HepG2 (cell line): Measurements from ENCODE around the gene STARD10. TPM values are rescaled to one million over a fixed set of nuclear protein-coding genes. Genes with fewer than 3 reads are reported as not detected.

Experiments used
- ATF7-NPFF ChIP-seq: sonication (generic); formaldehyde crosslinking; IDR thresholded peaks from 2 replicates; pipeline ENCODE4 v1.8.1; 2023; ENCODE audit warnings: mild to moderate bottlenecking, low read depth, missing genetic modification reagents, moderate library complexity
- HDAC6 ChIP-seq: fragments of 200-600 bp; sonication (generic); IDR thresholded peaks from 2 replicates; pipeline ENCODE4 v1.7.0; 2017; ENCODE audit warnings: mild to moderate bottlenecking, antibody characterized with exemption, low read length, low read depth
- PTBP1 ChIP-seq: fragments of 200-400 bp; formaldehyde crosslinking; IDR thresholded peaks from 2 replicates; pipeline ENCODE4 v1.6.1; 2018; ENCODE audit warnings: low read length, low read depth; ENCODE audit not compliant: poor library complexity, severe bottlenecking
- RORA ChIP-seq: sonication (generic); formaldehyde crosslinking; IDR thresholded peaks from 2 replicates; pipeline ENCODE4 v1.5.0; 2020; ENCODE audit warnings: mild to moderate bottlenecking, missing genetic modification reagents, moderate library complexity
- SP2 ChIP-seq: sonication (generic); formaldehyde crosslinking; IDR thresholded peaks from 2 replicates; pipeline ENCODE4 v1.5.1; 2020; ENCODE audit warnings: mild to moderate bottlenecking, missing genetic modification reagents
- ZFP36L1 ChIP-seq: sonication (generic); formaldehyde crosslinking; IDR thresholded peaks from 2 replicates; pipeline ENCODE4 v1.8.0; 2022; ENCODE audit warnings: mild to moderate bottlenecking, missing genetic modification reagents, moderate library complexity
- ZMYM2 ChIP-seq: sonication (generic); formaldehyde crosslinking; IDR thresholded peaks from 2 replicates; pipeline ENCODE4 v1.8.0; 2022; ENCODE audit warnings: mild to moderate bottlenecking, missing genetic modification reagents
- ZNF556 ChIP-seq: sonication (generic); formaldehyde crosslinking; IDR thresholded peaks from 2 replicates; pipeline ENCODE4 v1.4.0; 2020; ENCODE audit warnings: mild to moderate bottlenecking, missing genetic modification reagents, borderline replicate concordance
- ZNF563 ChIP-seq: sonication (generic); formaldehyde crosslinking; IDR thresholded peaks from 2 replicates; pipeline ENCODE4 v1.8.0; 2022; ENCODE audit warnings: mild to moderate bottlenecking, moderate library complexity, missing genetic modification reagents
- ZNF652 ChIP-seq: IDR thresholded peaks from 2 replicates; pipeline ENCODE4 v1.6.1; 2016; ENCODE audit warnings: low read depth, borderline replicate concordance
- ZNF713 ChIP-seq: sonication (generic); formaldehyde crosslinking; IDR thresholded peaks from 2 replicates; pipeline ENCODE4 v1.4.0; 2020; ENCODE audit warnings: mild to moderate bottlenecking, missing genetic modification reagents
- ZNF790 ChIP-seq: sonication (generic); formaldehyde crosslinking; IDR thresholded peaks from 2 replicates; pipeline ENCODE4 v1.8.0; 2022; ENCODE audit warnings: missing genetic modification reagents, mild to moderate bottlenecking, borderline replicate concordance
- polyA plus RNA-seq, 8 experiments: library from polyadenylated mRNA; depleted of rRNA in 3 of 8; stranded (reverse) in 7 of 8; unstranded in 1 of 8; fragments of >200 nt; fragmentation: Illumina TruSeq in 4 of 8; extraction: Trizol in 4 of 8; gene quantifications; 2 replicates each; pipeline versions ENCODE4 v1.2.1 to v1.2.3, GENCODE V29; 2011 to 2016; ENCODE audit warnings: low read depth in 4 of 8, missing spikeins in 1 of 8, mixed read lengths in 1 of 8; ENCODE audit not compliant: insufficient read depth in 1 of 8
- total RNA-seq, 5 experiments: library from RNA; depleted of rRNA; stranded (reverse); fragments of >200 nt; fragmentation: Illumina TruSeq; extraction: Trizol; gene quantifications; 2 replicates each; pipeline ENCODE4 v1.2.3, GENCODE V29; 2016; ENCODE audit warnings: low read depth in 1 of 5
- TF ChIP-seq, protein P1 (sequence below), 2 experiments: fragments of 450-650 bp in 1 of 2; sonication (generic) in 1 of 2; formaldehyde crosslinking in 1 of 2; IDR thresholded peaks; 2 replicates each; pipeline versions ENCODE4 v1.6.1 to v1.8.0; 2016 to 2022; ENCODE audit warnings: antibody characterized with exemption in 1 of 2, mild to moderate bottlenecking in 1 of 2, missing genetic modification reagents in 1 of 2
- TF ChIP-seq, protein P2 (sequence below): sonication (generic); formaldehyde crosslinking; IDR thresholded peaks from 2 replicates; pipeline ENCODE4 v1.5.0; 2020; ENCODE audit warnings: missing genetic modification reagents
- TF ChIP-seq, protein P3 (sequence below): sonication (generic); formaldehyde crosslinking; IDR thresholded peaks from 2 replicates; pipeline ENCODE4 v1.8.0; 2022; ENCODE audit warnings: mild to moderate bottlenecking, missing genetic modification reagents, borderline replicate concordance

Gene STARD10
- total and polyA plus RNA-seq, 2 of the 13 experiments (the other 11 are each of a cell fraction or from before 2014, with no cell fraction given) = 260 to 341 TPM

DNA sequence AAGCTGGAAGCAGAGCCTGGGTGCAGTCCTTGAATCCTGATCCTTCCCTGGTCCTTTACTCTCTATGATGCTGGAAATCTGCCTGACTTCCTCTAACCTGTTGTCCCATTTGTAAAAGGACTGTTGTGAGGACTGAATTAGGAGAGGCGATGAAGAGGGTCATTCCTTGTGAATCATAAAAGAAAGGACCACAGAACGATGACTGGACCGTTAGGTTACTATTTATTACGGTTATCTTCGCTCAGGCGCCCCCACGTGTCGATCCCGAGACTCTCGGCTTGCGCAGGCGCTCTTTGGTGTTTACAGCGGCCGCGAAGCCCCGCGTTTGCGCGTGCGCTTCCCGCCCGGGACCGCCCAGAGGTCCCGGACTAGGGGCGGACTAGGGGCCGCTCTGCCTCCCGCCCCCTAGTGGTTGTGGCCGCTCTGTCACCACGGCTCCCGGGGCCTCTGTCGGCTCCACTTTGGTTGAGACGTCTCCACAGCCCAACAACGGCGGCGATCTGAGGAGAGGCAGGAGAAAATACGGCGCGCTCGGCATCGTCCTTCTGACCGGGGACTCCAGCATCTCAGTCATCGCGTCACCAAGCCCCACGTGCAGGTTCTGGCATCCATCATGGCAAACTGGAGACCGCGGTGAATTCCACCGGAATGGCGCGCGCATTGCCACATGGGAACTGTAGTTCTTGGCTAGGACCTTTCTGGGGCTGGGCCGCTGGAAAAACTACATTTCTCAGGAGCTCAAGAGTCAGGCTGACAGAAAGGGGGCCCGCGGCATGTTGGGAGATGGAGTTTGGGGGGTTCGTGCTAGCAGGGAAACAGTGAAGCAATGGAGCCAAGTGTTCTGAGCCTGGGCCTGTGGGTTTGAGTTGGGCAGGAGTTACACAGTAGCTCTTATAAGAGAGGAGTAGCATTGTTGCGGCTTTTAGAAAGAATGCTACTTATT is at the start of gene STARD10 (continued):
- TF ChIP-seq ZNF556 (CRISPR knock-in tag) = no peak
- TF ChIP-seq ZNF790 (CRISPR knock-in tag) = peak; percentile 77; the same call in 1 of the 2 replicates
- TF ChIP-seq RORA (CRISPR knock-in tag) = no peak
- no peak for TF ChIP-seq ATF7-NPFF (CRISPR knock-in tag)
- 0 out of 2 replicates have a peak, but pooled peaks have one; percentile 29 for TF ChIP-seq ZNF563
- no peak for TF ChIP-seq HDAC6
- no peak for TF ChIP-seq ZNF652
- peak; percentile 20; the same call in 1 of the 2 replicates for TF ChIP-seq SP2 (CRISPR knock-in tag)
- TF ChIP-seq, protein P1, sequence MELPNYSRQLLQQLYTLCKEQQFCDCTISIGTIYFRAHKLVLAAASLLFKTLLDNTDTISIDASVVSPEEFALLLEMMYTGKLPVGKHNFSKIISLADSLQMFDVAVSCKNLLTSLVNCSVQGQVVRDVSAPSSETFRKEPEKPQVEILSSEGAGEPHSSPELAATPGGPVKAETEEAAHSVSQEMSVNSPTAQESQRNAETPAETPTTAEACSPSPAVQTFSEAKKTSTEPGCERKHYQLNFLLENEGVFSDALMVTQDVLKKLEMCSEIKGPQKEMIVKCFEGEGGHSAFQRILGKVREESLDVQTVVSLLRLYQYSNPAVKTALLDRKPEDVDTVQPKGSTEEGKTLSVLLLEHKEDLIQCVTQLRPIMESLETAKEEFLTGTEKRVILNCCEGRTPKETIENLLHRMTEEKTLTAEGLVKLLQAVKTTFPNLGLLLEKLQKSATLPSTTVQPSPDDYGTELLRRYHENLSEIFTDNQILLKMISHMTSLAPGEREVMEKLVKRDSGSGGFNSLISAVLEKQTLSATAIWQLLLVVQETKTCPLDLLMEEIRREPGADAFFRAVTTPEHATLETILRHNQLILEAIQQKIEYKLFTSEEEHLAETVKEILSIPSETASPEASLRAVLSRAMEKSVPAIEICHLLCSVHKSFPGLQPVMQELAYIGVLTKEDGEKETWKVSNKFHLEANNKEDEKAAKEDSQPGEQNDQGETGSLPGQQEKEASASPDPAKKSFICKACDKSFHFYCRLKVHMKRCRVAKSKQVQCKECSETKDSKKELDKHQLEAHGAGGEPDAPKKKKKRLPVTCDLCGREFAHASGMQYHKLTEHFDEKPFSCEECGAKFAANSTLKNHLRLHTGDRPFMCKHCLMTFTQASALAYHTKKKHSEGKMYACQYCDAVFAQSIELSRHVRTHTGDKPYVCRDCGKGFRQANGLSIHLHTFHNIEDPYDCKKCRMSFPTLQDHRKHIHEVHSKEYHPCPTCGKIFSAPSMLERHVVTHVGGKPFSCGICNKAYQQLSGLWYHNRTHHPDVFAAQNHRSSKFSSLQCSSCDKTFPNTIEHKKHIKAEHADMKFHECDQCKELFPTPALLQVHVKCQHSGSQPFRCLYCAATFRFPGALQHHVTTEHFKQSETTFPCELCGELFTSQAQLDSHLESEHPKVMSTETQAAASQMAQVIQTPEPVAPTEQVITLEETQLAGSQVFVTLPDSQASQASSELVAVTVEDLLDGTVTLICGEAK (IDR thresholded peaks at IDR 0.05) = no peak
- TF ChIP-seq, protein P1 (CRISPR knock-in tag; IDR thresholded peaks at IDR 0.05) = no peak
- TF ChIP-seq ZFP36L1 (CRISPR knock-in tag) = peak; percentile 89
- TF ChIP-seq, protein P2, sequence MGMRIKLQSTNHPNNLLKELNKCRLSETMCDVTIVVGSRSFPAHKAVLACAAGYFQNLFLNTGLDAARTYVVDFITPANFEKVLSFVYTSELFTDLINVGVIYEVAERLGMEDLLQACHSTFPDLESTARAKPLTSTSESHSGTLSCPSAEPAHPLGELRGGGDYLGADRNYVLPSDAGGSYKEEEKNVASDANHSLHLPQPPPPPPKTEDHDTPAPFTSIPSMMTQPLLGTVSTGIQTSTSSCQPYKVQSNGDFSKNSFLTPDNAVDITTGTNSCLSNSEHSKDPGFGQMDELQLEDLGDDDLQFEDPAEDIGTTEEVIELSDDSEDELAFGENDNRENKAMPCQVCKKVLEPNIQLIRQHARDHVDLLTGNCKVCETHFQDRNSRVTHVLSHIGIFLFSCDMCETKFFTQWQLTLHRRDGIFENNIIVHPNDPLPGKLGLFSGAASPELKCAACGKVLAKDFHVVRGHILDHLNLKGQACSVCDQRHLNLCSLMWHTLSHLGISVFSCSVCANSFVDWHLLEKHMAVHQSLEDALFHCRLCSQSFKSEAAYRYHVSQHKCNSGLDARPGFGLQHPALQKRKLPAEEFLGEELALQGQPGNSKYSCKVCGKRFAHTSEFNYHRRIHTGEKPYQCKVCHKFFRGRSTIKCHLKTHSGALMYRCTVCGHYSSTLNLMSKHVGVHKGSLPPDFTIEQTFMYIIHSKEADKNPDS (CRISPR knock-in tag) = no peak
- peak; percentile 68; the same call in 1 of the 2 replicates for TF ChIP-seq ZNF713
- no peak for TF ChIP-seq PTBP1
- TF ChIP-seq, protein P3, sequence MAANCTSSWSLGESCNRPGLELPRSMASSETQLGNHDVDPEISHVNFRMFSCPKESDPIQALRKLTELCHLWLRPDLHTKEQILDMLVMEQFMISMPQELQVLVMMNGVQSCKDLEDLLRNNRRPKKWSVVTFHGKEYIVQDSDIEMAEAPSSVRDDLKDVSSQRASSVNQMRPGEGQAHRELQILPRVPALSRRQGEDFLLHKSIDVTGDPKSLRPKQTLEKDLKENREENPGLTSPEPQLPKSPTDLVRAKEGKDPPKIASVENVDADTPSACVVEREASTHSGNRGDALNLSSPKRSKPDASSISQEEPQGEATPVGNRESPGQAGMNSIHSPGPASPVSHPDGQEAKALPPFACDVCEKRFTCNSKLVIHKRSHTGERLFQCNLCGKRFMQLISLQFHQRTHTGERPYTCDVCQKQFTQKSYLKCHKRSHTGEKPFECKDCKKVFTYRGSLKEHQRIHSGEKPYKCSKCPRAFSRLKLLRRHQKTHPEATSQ (CRISPR knock-in tag) = no peak; the same call in 1 of the 2 replicates
- no peak for TF ChIP-seq ZMYM2 (CRISPR knock-in tag)
